ENCODE data around the gene AP2B1. TPM values are rescaled to one million over a fixed set of nuclear protein-coding genes. Genes with fewer than 3 reads are reported as not detected.

The AP2B1 gene
- 47.0 TPM for polyA plus RNA-seq (2012; ENCODE audit: low read depth, missing spikeins)

DNA sequence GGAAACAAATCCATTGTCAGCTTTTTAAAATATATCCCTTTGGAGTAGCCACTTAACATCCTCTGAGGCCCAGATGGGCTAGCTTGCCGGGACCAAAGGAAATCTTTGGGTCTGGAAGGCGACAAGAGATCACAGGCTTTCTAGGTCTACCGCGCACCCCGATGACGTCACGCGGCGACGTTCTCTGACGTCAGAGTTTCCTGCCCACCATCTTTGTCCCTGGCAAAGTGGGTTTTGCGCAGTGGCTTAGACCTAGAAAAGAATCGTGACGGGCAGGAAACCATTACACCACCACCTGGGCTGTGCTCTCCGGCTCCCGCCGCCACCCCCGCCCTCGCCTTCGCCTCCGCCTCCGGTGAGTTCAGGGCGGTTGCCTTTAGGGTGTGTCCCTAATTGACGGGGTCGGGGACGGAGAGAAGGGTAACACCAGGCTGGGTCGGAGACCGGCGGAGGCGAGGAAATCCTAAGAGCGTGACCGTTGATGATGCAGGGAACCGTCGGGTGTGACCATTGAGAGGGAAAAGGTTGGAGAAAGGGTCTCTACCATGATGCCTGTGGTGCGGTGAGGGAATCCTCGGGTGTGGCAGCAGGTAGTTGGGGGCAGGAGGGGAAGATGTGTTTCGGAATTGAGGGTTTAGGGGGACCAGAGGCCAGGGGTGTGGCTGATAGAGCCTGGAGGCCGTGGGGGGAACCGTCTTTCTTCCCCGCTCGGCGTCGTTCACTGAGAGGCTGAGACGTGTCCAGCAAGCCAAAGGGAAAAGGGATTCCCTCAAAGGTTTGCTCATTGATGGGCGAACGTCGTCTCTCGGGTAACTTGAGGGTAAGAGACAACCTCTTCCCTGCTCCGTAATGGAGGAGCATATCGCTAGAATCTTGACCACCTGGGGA lies at the start of gene AP2B1:
Gene AP2B1, plus strand, starts transcription at position 249 of the 888 bp plus-strand sequence. CDS start 6,709 bp downstream, outside the sequence.
- FAIRE-seq (peak; percentile 96), DNase-seq (ENCODE audit: insufficient read length, low spot score) (peak; percentile 68)
- TF ChIP-seq POLR2AphosphoS5 (IDR thresholded peaks at IDR 0.05; ENCODE audit: low read depth, low read length) (peak; percentile 69; the same call in 1 of the 2 replicates), POLR2A (IDR thresholded peaks at IDR 0.05; ENCODE audit: low read depth, low read length) (peak; percentile 93), TAF1 (IDR thresholded peaks at IDR 0.05; ENCODE audit: low read depth, low read length) (peak; percentile 67; the same call in 1 of the 2 replicates), POU2F2 (IDR thresholded peaks at IDR 0.05; ENCODE audit: low read depth, low read length) (peak; percentile 52), PAX5 (IDR thresholded peaks at IDR 0.05; ENCODE audit: insufficient read depth, low read length, severe bottlenecking) (peak; percentile 68), SPI1 (IDR thresholded peaks at IDR 0.05; ENCODE audit: low read depth, low read length) (no peak)

DNA sequence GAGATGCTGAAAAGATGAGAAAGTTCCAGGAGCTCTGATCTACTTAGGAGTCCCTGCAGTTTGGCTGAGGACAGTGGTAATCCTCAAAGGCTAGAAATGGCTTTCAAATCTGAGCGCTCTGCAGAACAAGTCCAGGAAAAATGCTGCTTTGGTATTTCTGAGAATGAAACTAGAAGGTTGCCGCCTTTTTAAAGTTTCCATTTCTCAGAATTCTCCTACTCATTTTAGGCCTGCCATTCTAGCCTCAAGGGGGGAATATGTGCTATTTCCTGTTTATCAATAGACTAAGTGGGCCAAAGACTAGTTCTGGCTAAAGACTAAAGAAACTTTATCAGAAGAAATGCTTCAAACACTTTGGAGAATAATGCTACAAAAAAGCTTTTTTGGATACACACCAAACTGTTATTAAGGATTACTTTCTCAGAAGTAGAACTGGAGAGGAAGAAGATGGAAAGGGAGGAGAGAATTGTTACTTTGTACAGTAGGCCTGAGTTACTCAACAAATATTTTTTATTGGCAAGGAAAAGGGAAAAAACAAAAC lies 49.5 kb upstream of the AP2B1 start, which contains the start of gene SLFN12L:
Gene SLFN12L, minus strand, starts transcription at position 78 of the 541 bp plus-strand sequence. CDS start 15,314 bp downstream, outside the sequence.
- TF ChIP-seq TAF1 (IDR thresholded peaks at IDR 0.05; ENCODE audit: low read depth, low read length) (peak; percentile 29; the same call in 1 of the 2 replicates), SPI1 (IDR thresholded peaks at IDR 0.05; ENCODE audit: low read depth, low read length) (no peak), POU2F2 (IDR thresholded peaks at IDR 0.05; ENCODE audit: low read depth, low read length) (no peak), PAX5 (IDR thresholded peaks at IDR 0.05; ENCODE audit: insufficient read depth, low read length, severe bottlenecking) (no peak), POLR2AphosphoS5 (IDR thresholded peaks at IDR 0.05; ENCODE audit: low read depth, low read length) (no peak), POLR2A (IDR thresholded peaks at IDR 0.05; ENCODE audit: low read depth, low read length) (no peak)
- DNase-seq (ENCODE audit: insufficient read length, low spot score) (no peak), FAIRE-seq (no peak)

DNA sequence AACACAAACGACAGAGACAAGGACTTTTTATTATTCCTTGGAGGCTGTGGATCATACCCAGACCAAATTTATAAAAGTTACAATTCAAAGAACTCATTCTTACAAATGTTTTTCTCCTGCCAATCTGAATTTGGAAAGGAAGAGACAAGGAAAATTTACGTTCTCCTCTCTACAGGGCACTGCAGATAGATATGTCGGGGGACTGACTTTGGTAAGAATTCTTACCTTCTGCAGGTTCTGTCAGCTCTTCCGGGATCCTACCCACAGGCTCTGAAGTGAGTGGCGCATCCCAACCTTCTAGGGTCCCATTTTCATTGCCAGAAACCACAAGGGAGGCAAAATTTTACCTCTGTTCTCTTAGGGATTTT lies 47.5 kb upstream of the AP2B1 start:
- TF ChIP-seq TAF1 (IDR thresholded peaks at IDR 0.05; ENCODE audit: low read depth, low read length), result no peak
- no peak for TF ChIP-seq SPI1 (IDR thresholded peaks at IDR 0.05; ENCODE audit: low read depth, low read length)
- no peak for TF ChIP-seq POU2F2 (IDR thresholded peaks at IDR 0.05; ENCODE audit: low read depth, low read length)
- no peak for TF ChIP-seq POLR2AphosphoS5 (IDR thresholded peaks at IDR 0.05; ENCODE audit: low read depth, low read length)
- no peak for TF ChIP-seq POLR2A (IDR thresholded peaks at IDR 0.05; ENCODE audit: low read depth, low read length)
- no peak for FAIRE-seq
- DNase-seq (ENCODE audit: insufficient read length, low spot score), result no peak

DNA sequence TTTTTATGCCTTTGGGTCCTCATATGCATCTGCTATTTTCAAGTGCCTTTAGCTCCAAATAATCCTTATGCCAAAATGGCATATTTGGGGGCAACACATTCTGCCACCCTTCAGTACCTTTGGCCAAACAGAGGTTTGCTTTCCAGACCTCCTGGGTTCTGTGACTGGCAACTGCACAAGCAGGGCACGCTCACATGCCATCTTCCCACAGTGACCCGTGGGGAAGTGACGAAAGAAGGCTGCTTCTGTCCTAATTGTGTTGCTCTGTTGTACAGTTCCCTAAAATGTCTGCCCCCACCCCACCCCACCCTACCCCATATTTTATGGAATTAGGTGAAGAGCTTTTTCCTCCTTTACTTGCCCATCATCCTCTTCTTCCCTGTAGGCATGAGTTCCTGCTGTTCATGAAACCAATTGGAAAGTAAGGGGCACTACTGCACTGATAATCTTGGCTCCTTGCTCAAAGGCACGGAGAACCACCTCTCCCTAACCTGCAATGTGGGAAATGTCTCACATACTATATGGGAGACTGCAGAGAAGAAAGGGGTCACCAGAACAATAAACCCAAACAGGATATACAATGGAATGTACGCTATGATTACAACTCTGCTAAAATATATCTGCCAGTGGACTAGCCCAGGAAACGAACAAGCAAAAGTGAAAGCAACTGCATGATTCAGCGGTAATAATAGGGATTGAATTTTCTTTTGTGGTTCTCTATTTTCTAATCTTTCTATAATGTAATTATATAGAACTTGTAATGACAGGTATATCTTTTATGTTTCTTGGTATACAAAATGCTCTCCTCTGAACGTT lies 46.3 kb upstream of the AP2B1 start:
- no peak for DNase-seq (ENCODE audit: insufficient read length, low spot score)
- peak; percentile 87 for FAIRE-seq

DNA sequence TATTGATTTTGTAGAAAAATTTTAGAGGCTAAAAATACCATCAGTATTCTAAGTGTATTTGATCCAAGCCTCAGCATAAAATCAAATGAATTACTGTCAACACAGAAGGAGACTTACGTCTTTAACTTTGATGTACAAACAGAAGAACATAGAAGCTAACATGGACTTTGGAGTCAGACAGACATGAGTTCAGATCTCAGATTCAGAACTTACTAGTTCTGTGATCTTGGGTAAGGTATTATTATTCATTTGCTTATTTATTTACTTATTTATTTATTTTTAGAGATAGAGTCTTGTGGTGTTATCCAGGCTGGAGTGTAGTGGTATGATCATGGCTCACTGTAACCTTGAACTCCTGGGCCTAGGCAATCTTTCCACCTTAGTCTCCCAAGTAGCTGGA lies 45.7 kb upstream of the AP2B1 start:
- FAIRE-seq (peak; percentile 33), DNase-seq (ENCODE audit: insufficient read length, low spot score) (no peak)
- TF ChIP-seq SPI1 (IDR thresholded peaks at IDR 0.05; ENCODE audit: low read depth, low read length) (no peak), TAF1 (IDR thresholded peaks at IDR 0.05; ENCODE audit: low read depth, low read length) (no peak), PAX5 (IDR thresholded peaks at IDR 0.05; ENCODE audit: insufficient read depth, low read length, severe bottlenecking) (no peak), POLR2A (IDR thresholded peaks at IDR 0.05; ENCODE audit: low read depth, low read length) (no peak), POU2F2 (IDR thresholded peaks at IDR 0.05; ENCODE audit: low read depth, low read length) (no peak), POLR2AphosphoS5 (IDR thresholded peaks at IDR 0.05; ENCODE audit: low read depth, low read length) (no peak)

More for the DNA sequence above, 46.3 kb upstream of the AP2B1 start:
- TF ChIP-seq POLR2A (IDR thresholded peaks at IDR 0.05; ENCODE audit: low read depth, low read length) (no peak), SPI1 (IDR thresholded peaks at IDR 0.05; ENCODE audit: low read depth, low read length) (peak; percentile 53)

DNA sequence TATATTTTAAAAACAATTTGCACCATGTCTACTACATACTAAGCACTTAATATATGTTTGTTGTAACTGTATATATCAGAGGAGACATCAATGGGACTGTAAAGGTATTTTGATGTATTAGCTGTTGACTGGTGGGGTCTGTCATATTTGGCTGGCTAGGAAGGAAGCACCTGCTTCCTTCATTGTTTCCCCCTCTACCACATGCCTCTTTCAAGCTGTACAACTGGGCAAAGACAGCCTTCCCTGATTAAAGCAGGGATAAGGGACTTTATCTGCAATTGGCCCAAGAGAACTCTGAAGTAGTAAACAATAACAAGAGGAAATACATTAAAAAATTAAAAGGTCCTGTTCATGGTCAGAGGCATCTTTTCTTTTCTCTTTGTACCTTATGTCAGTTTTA lies 44.1 kb upstream of the AP2B1 start:
- FAIRE-seq (no peak), DNase-seq (ENCODE audit: insufficient read length, low spot score) (no peak)
- TF ChIP-seq TAF1 (IDR thresholded peaks at IDR 0.05; ENCODE audit: low read depth, low read length) (no peak), POU2F2 (IDR thresholded peaks at IDR 0.05; ENCODE audit: low read depth, low read length) (no peak), POLR2AphosphoS5 (IDR thresholded peaks at IDR 0.05; ENCODE audit: low read depth, low read length) (no peak), PAX5 (IDR thresholded peaks at IDR 0.05; ENCODE audit: insufficient read depth, low read length, severe bottlenecking) (no peak), POLR2A (IDR thresholded peaks at IDR 0.05; ENCODE audit: low read depth, low read length) (no peak), SPI1 (IDR thresholded peaks at IDR 0.05; ENCODE audit: low read depth, low read length) (no peak)

DNA sequence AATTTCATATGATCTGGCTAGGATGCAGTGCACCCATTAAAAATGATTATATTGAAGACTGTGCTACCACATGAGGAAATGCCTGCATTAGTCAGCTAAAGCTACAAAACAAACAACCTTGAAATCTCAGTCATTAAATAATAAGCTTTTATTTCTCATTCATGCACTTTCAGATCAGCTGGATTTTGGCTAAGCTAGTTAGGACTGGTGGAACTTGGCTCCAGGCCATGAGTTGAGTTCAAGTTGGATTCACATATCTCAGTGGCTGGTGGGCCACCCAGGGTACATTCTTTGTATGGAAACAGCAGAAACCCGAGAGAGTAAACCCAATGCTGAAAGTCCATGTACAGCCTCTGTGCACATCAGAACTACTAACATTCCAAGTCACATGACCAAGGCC lies 43.3 kb upstream of the AP2B1 start:
- no peak for DNase-seq (ENCODE audit: insufficient read length, low spot score)
- FAIRE-seq, result no peak

DNA sequence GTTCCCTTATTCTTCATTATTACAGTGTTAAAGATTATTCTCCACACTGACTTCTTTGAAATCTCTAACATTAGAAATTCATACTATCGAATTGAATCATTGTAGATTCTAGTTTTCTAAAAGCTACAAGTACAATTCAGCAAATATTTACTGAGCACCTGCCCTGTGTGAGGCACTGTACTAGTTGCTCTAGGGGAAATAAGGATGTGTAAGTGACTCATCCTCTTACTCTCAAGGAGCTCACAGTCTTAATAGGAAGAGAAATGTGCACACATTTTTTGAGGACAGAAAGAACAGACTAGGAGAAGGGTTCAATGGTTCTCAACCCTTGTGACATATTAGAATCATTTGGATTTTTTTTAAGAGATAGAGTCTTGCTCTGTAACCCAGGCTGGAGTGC lies 42.0 kb upstream of the AP2B1 start:
- DNase-seq (ENCODE audit: insufficient read length, low spot score) (no peak), FAIRE-seq (no peak)
- TF ChIP-seq SPI1 (IDR thresholded peaks at IDR 0.05; ENCODE audit: low read depth, low read length), result no peak
- TF ChIP-seq PAX5 (IDR thresholded peaks at IDR 0.05; ENCODE audit: insufficient read depth, low read length, severe bottlenecking), result no peak
- no peak for TF ChIP-seq TAF1 (IDR thresholded peaks at IDR 0.05; ENCODE audit: low read depth, low read length)
- no peak for TF ChIP-seq POLR2A (IDR thresholded peaks at IDR 0.05; ENCODE audit: low read depth, low read length)
- no peak for TF ChIP-seq POLR2AphosphoS5 (IDR thresholded peaks at IDR 0.05; ENCODE audit: low read depth, low read length)
- no peak for TF ChIP-seq POU2F2 (IDR thresholded peaks at IDR 0.05; ENCODE audit: low read depth, low read length)

More for the DNA sequence above, 43.3 kb upstream of the AP2B1 start:
- TF ChIP-seq POLR2A (IDR thresholded peaks at IDR 0.05; ENCODE audit: low read depth, low read length) (no peak), SPI1 (IDR thresholded peaks at IDR 0.05; ENCODE audit: low read depth, low read length) (no peak), TAF1 (IDR thresholded peaks at IDR 0.05; ENCODE audit: low read depth, low read length) (no peak), POLR2AphosphoS5 (IDR thresholded peaks at IDR 0.05; ENCODE audit: low read depth, low read length) (no peak), PAX5 (IDR thresholded peaks at IDR 0.05; ENCODE audit: insufficient read depth, low read length, severe bottlenecking) (no peak), POU2F2 (IDR thresholded peaks at IDR 0.05; ENCODE audit: low read depth, low read length) (no peak)

DNA sequence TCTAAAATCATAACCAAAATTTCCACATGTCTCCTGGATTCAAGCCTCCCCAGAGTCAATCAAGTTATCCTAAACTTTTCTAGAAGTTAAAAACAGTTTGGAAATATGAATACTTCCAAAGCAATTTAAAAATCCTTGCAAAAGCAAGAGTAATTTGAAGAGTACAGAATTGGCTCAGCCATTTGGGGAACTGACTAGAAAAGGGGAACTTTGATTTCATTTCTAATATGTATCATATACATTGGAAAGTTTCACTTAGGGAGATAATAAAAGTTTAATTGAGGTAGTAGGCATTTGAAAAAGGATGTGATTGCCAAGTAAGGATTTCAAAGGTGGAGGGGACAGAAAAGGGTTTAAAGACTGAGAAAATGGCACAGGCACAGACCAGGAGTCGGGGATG lies 40.6 kb upstream of the AP2B1 start:
- TF ChIP-seq TAF1 (IDR thresholded peaks at IDR 0.05; ENCODE audit: low read depth, low read length) (no peak), POLR2A (IDR thresholded peaks at IDR 0.05; ENCODE audit: low read depth, low read length) (no peak), PAX5 (IDR thresholded peaks at IDR 0.05; ENCODE audit: insufficient read depth, low read length, severe bottlenecking) (no peak), SPI1 (IDR thresholded peaks at IDR 0.05; ENCODE audit: low read depth, low read length) (0 out of 2 replicates have a peak, but pooled peaks have one; percentile 19), POU2F2 (IDR thresholded peaks at IDR 0.05; ENCODE audit: low read depth, low read length) (no peak), POLR2AphosphoS5 (IDR thresholded peaks at IDR 0.05; ENCODE audit: low read depth, low read length) (no peak)
- DNase-seq (ENCODE audit: insufficient read length, low spot score) (no peak), FAIRE-seq (no peak)

Data from GM12891 (cell line).